Testis (tissue), 3 donors: ENCODE data around the gene ZNF423. TPM values are rescaled to one million over a fixed set of nuclear protein-coding genes. Genes with fewer than 3 reads are reported as not detected.

Experiments
- DNase-seq: peaks from one replicate; pipeline ENCODE4 v3.0.0-alpha.2; 2019
- H3K27ac ChIP-seq, 2 donors: fragments of 200-600 bp; sonication (generic); one replicate each; pipeline ENCODE4 v1.5.1; 2019
- H3K27me3 ChIP-seq: fragments of 200-600 bp; sonication (generic); one replicate; pipeline ENCODE4 v1.5.1; 2019
- H3K36me3 ChIP-seq: fragments of 200-600 bp; sonication (generic); one replicate; pipeline ENCODE4 v1.5.1; 2017; ENCODE audit warnings: low read depth; ENCODE audit errors: missing control alignments
- H3K4me1 ChIP-seq: fragments of 200-600 bp; sonication (generic); one replicate; pipeline ENCODE4 v1.5.1; 2019
- H3K4me3 ChIP-seq, 2 donors: fragments of 200-600 bp; sonication (generic); one replicate each; pipeline ENCODE4 v1.5.1; 2017 to 2019
- H3K9me3 ChIP-seq: fragments of 200-600 bp; sonication (generic); one replicate; pipeline ENCODE4 v1.5.1; 2017
- POLR2A ChIP-seq: fragments of 450-650 bp; IDR thresholded peaks from one replicate; pipeline ENCODE4 v1.6.1; 2017; ENCODE audit warnings: antibody characterized with exemption, mild to moderate bottlenecking, moderate library complexity
- WGBS, 2 donors: methylation state at CpG; one replicate each; pipeline ENCODE4 v1.1.5; 2018; 5-methylcytosine and 5-hydroxymethylcytosine counted together
- intact Hi-C: fragments of 100-400 bp; cut with DNase I; formaldehyde crosslinking; loops from one replicate; pipeline ENCODE4 v1.15.1; 2023; ENCODE audit warnings: low total_unique reads
- polyA plus RNA-seq: library from polyadenylated mRNA; stranded (reverse); fragments of 350-450 nt; fragmentation: Illumina TruSeq; extraction: RNeasy Lipid Tissue Mini Kit (QIAGEN cat#74804); gene quantifications from one replicate; pipeline ENCODE4 v1.2.3, GENCODE V29; 2014; ENCODE audit warnings: low read depth, low replicate concordance; ENCODE audit not compliant: insufficient read depth
- total RNA-seq, 2 donors: library from RNA; depleted of rRNA; stranded (reverse); fragments of >200 nt; gene quantifications; one replicate each; pipeline ENCODE4 v1.2.3, GENCODE V29; 2016
- TF ChIP-seq, protein P1 (sequence below), 3 experiments: fragments of 450-650 bp in 2 of 3; fragments of 200-600 bp in 1 of 3; sonication (generic) in 1 of 3; IDR thresholded peaks; one replicate each; pipeline ENCODE4 v1.5.1; 2016 to 2019; ENCODE audit warnings: antibody characterized with exemption in 3 of 3, mild to moderate bottlenecking in 2 of 3, moderate library complexity in 1 of 3

Gene ZNF423
- total and polyA plus RNA-seq, 3 donors from 2014 or later: 8.9 to 19.0 (median 12.1) TPM

- intact Hi-C loops: no loop called here
- no peaks in the 10 kb centered on the region for H3K9me3 ChIP-seq
- no peak for DNase-seq
- H3K4me3 ChIP-seq: no peak overlapping the region
- H3K4me1 ChIP-seq: no peaks in the 10 kb centered on the region
- no peaks in the 10 kb centered on the region for H3K36me3 ChIP-seq
- WGBS, 2 donors: 74 to 96% methylated on average over 3 of the region's 3 CpGs
- no peaks in the 10 kb centered on the region for H3K27me3 ChIP-seq
- TF ChIP-seq, protein P1, sequence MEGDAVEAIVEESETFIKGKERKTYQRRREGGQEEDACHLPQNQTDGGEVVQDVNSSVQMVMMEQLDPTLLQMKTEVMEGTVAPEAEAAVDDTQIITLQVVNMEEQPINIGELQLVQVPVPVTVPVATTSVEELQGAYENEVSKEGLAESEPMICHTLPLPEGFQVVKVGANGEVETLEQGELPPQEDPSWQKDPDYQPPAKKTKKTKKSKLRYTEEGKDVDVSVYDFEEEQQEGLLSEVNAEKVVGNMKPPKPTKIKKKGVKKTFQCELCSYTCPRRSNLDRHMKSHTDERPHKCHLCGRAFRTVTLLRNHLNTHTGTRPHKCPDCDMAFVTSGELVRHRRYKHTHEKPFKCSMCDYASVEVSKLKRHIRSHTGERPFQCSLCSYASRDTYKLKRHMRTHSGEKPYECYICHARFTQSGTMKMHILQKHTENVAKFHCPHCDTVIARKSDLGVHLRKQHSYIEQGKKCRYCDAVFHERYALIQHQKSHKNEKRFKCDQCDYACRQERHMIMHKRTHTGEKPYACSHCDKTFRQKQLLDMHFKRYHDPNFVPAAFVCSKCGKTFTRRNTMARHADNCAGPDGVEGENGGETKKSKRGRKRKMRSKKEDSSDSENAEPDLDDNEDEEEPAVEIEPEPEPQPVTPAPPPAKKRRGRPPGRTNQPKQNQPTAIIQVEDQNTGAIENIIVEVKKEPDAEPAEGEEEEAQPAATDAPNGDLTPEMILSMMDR (IDR thresholded peaks at IDR 0.05): no peak
- TF ChIP-seq POLR2A: no peak
- no peak overlapping the region for H3K27ac ChIP-seq
Measured at GRCh38 chr16:49610983-49611382, 244.9 kb downstream of the ZNF423 start.

- H3K27ac ChIP-seq: no peak overlapping the region
- peak; percentile 44 for DNase-seq
- 76 to 81% methylated on average over 2 to 5 of the region's 5 CpGs for WGBS, 2 donors
Measured at GRCh38 chr16:49608779-49609178, 247.1 kb downstream of the ZNF423 start.

GRCh38 chr16:49608098-49608497 lies 247.8 kb downstream of the ZNF423 start:
- 36 to 44% methylated on average over 5 of the region's 5 CpGs for WGBS, 2 donors
- Histone ChIP-seq H3K4me3 (no peak overlapping the region), H3K9me3 (no peaks in the 10 kb centered on the region), H3K27me3 (no peaks in the 10 kb centered on the region), H3K27ac (no peak overlapping the region), H3K36me3 (no peaks in the 10 kb centered on the region), H3K4me1 (no peaks in the 10 kb centered on the region)
- DNase-seq: no peak
- intact Hi-C loops: no loop called here
- TF ChIP-seq POLR2A: no peak

More at GRCh38 chr16:49608779-49609178, 247.1 kb downstream of the ZNF423 start:
- intact Hi-C loops: no loop called here
- Histone ChIP-seq H3K36me3 (no peaks in the 10 kb centered on the region), H3K4me1 (no peaks in the 10 kb centered on the region), H3K9me3 (no peaks in the 10 kb centered on the region), H3K4me3 (no peak overlapping the region), H3K27me3 (no peaks in the 10 kb centered on the region)
- TF ChIP-seq POLR2A: no peak
- TF ChIP-seq, protein P1 (IDR thresholded peaks at IDR 0.05): peak in 2 of 3 experiments; percentile 13 to 20

- WGBS, 2 donors: 87 to 89% methylated on average over 14 of the region's 14 CpGs
- intact Hi-C loops: no loop called here
- no peaks in the 10 kb centered on the region for H3K9me3 ChIP-seq
- no peaks in the 10 kb centered on the region for H3K27me3 ChIP-seq
- no peak for DNase-seq
- H3K36me3 ChIP-seq: no peaks in the 10 kb centered on the region
- H3K4me1 ChIP-seq: peaks cover 9% of the 10 kb centered on the region
- no peak overlapping the region for H3K27ac ChIP-seq
- no peak overlapping the region for H3K4me3 ChIP-seq
- TF ChIP-seq POLR2A: no peak
Measured at GRCh38 chr16:49605536-49606254, 250.2 kb downstream of the ZNF423 start.

DNA sequence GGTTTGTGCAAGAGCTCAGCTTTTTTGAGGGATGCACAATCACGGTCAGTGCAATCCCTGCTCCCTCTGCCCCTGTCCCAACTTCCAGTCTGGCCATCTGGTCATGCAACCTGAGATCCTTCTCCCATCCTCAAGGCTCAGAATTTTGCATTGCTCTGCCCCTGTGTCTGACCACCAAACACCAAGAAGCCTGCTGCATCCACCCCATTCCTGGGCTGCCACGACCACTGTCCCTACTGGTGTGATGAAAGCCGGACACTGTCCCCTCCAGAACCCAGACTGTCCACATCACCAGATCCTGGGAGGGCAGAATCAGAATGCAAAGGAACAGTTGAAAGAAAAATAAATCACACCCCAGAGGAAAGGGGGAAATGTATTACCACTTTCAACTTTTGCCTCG lies 251.3 kb downstream of the ZNF423 start:
- no peak overlapping the region for H3K4me3 ChIP-seq

More for the DNA sequence above, 251.3 kb downstream of the ZNF423 start:
- WGBS, 2 donors: 92% methylated on average over 4 of the region's 4 CpGs
- Histone ChIP-seq H3K27me3 (no peaks in the 10 kb centered on the region), H3K4me1 (peaks cover 9% of the 10 kb centered on the region), H3K27ac (no peak overlapping the region), H3K36me3 (no peaks in the 10 kb centered on the region), H3K9me3 (no peaks in the 10 kb centered on the region)
- TF ChIP-seq POLR2A: no peak
- TF ChIP-seq, protein P1 (IDR thresholded peaks at IDR 0.05): no peak
- DNase-seq: no peak
- intact Hi-C loops: no loop called here
